Brain microvascular endothelial cell (primary cell): ENCODE data around the gene KIAA1586.
"Not testable (repeated sequence)": the region's sequence is repeated elsewhere in the genome, so short reads cannot be mapped to it uniquely, and the experiment has no call there.

Experiments
- DNase-seq: peaks from one replicate; pipeline ENCODE4 v3.0.0-alpha.2; 2020
- H3K27ac ChIP-seq: fragments of 250-450 bp; sonication (Bioruptor Pico); 2 replicates; pipeline ENCODE4 v1.5.1; 2020; ENCODE audit warnings: mild to moderate bottlenecking, moderate library complexity
- H3K27me3 ChIP-seq: fragments of 250-450 bp; sonication (Bioruptor Pico); replicated peaks from 2 replicates; pipeline ENCODE4 v1.5.1; 2020; ENCODE audit warnings: mild to moderate bottlenecking
- H3K36me3 ChIP-seq: fragments of 250-450 bp; sonication (Bioruptor Pico); replicated peaks from 2 replicates; pipeline ENCODE4 v1.5.1; 2020; ENCODE audit warnings: mild to moderate bottlenecking
- H3K4me3 ChIP-seq: 2 replicates; pipeline ENCODE4 v1.5.1; 2011; ENCODE audit warnings: low read depth, mild to moderate bottlenecking, control low read depth, low read length, moderate library complexity
- in situ Hi-C: cut with HindIII; loops from 2 replicates; pipeline ENCODE4 v1.10.0; 2017; ENCODE audit warnings: low sequenced_read_pairs, low pct_ligation_motif_present
- TF ChIP-seq, protein P1 (sequence below): IDR thresholded peaks from 2 replicates; pipeline ENCODE4 v1.5.1; 2011; ENCODE audit warnings: low read depth, mild to moderate bottlenecking, moderate library complexity, low read length, control low read depth, inconsistent platforms; ENCODE audit errors: missing control alignments

KIAA1586 gene, protein sequence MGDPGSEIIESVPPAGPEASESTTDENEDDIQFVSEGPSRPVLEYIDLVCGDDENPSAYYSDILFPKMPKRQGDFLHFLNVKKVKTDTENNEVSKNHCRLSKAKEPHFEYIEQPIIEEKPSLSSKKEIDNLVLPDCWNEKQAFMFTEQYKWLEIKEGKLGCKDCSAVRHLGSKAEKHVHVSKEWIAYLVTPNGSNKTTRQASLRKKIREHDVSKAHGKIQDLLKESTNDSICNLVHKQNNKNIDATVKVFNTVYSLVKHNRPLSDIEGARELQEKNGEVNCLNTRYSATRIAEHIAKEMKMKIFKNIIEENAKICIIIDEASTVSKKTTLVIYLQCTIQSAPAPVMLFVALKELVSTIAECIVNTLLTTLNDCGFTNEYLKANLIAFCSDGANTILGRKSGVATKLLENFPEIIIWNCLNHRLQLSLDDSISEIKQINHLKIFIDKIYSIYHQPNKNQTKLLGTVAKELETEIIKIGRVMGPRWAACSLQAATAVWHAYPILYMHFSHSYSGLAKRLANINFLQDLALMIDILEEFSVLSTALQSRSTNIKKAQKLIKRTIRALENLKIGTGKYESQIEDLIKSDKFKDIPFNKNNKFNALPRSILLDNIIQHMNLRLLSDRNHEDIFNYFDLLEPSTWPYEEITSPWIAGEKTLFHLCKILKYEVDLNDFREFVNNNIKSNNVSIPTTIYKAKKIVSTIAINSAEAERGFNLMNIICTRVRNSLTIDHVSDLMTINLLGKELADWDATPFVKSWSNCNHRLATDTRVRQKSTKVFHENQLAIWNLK

DNA sequence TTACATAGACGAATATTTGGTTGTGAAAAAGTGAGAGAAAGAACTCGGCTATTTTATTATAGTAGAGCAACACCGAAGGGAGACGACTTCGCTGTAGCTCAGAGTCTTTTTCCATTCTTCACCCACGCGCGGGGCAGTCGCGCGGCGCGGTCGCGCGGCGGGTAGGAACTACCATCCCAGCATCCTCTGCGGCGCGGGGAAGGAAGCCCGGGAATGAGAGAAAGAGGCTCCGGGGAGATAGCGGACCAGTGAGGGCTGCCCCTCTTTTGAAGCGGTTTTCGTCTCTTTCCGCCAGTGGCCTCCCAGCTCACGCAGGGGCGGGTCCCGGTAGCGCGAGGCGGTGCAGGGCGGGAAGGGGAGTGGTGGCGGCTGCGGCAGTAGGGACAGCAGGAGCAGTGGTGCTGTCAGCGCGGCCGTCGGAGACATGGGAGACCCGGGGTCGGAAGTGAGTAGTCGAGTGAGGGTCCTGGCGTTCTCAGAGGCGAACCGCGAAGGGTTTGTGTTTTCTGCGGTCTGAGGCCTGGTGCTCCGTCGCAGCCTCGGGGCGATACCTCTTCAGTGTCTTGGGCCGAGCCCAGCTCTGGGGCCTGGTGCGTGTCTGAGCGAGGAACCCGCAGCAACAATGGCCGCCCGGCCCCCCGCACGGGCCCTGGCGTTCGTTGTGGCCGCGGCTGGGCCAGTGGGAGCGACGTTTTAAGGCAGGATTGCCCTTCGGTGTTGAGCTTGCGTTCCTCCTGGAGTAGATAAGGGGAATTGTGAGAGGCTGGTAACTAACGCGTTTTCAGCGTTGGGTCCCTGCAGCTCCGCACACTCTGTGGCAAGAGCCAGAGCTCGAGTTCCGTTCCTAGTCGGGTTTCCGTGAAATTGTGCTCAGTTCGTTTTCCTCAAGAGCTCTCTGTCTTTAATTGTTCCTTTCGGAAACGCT, at the start of gene KIAA1586:
TSS of gene KIAA1586 (plus strand) at position 362 of the 925 bp plus-strand sequence. CDS start at position 425, 63 bp downstream.
- H3K36me3 ChIP-seq, H3K27me3 ChIP-seq, in situ Hi-C loops: not testable (repeated sequence)
- peak; percentile 84 for DNase-seq
- H3K4me3 ChIP-seq, result peak within 1 kb of the TSS; percentile 63
- H3K27ac ChIP-seq, result peak within 1 kb of the TSS; percentile 80

GRCh38 chr6:56999049-56999448, 47.4 kb upstream of the KIAA1586 start:
- TF ChIP-seq, protein P1, sequence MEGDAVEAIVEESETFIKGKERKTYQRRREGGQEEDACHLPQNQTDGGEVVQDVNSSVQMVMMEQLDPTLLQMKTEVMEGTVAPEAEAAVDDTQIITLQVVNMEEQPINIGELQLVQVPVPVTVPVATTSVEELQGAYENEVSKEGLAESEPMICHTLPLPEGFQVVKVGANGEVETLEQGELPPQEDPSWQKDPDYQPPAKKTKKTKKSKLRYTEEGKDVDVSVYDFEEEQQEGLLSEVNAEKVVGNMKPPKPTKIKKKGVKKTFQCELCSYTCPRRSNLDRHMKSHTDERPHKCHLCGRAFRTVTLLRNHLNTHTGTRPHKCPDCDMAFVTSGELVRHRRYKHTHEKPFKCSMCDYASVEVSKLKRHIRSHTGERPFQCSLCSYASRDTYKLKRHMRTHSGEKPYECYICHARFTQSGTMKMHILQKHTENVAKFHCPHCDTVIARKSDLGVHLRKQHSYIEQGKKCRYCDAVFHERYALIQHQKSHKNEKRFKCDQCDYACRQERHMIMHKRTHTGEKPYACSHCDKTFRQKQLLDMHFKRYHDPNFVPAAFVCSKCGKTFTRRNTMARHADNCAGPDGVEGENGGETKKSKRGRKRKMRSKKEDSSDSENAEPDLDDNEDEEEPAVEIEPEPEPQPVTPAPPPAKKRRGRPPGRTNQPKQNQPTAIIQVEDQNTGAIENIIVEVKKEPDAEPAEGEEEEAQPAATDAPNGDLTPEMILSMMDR, result no peak
- Histone ChIP-seq H3K4me3 (no peak overlapping the region), H3K27ac (no peak overlapping the region), H3K27me3 (no peaks in the 10 kb centered on the region), H3K36me3 (no peaks in the 10 kb centered on the region)
- in situ Hi-C loops, result no loop called here
- DNase-seq, result no peak

- H3K36me3 ChIP-seq, in situ Hi-C loops, H3K27me3 ChIP-seq, H3K27ac ChIP-seq, DNase-seq, H3K4me3 ChIP-seq: not testable (repeated sequence)
Measured at GRCh38 chr6:56999748-57000147, 46.7 kb upstream of the KIAA1586 start.

DNA sequence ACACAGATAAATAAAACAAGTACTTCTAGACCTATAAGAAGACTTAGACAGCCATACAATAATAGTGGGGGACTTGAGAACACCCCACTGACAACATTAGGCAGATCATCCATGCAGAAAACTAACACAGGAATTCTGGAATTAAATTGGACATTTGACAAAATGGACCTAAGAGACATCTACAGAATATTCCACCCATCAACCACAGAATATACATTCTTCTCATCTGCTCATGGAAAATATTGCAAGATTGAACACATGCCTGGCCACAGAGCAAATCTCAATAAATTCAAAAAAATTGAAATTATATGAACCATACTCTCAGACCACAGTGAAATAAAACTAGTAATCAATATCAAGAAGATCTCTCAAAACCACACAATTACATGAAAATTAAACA, 44.3 kb upstream of the KIAA1586 start:
- Histone ChIP-seq H3K27me3 (no peaks in the 10 kb centered on the region), H3K36me3 (no peaks in the 10 kb centered on the region), H3K4me3 (no peak overlapping the region), H3K27ac (no peak overlapping the region)
- in situ Hi-C loops, result no loop called here
- no peak for DNase-seq
- TF ChIP-seq, protein P1, result no peak

DNA sequence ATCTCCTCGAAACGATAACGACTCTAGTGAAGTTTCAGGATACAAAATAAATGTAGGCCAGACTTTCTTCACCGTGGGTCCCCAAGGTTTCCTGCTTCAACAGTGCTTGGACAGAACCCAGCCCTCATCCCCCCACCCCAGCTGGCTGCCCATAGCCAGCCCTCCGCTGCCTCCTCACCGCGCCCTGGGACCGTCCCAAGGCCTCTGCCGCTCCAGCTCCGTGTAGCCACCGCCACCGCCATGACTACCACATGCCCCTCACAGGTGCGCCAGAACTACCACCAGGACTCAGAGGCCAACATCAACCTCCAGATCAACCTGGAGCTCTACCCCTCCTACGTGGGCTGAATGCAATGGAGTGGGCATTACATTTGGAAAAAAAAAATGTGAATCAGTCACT, 42.2 kb upstream of the KIAA1586 start:
- H3K27me3 ChIP-seq, result no peaks in the 10 kb centered on the region
- H3K4me3 ChIP-seq, result no peak overlapping the region
- no peak overlapping the region for H3K27ac ChIP-seq
- no peaks in the 10 kb centered on the region for H3K36me3 ChIP-seq
- TF ChIP-seq, protein P1, result no peak
- DNase-seq, result no peak
- in situ Hi-C loops, result no loop called here

DNA sequence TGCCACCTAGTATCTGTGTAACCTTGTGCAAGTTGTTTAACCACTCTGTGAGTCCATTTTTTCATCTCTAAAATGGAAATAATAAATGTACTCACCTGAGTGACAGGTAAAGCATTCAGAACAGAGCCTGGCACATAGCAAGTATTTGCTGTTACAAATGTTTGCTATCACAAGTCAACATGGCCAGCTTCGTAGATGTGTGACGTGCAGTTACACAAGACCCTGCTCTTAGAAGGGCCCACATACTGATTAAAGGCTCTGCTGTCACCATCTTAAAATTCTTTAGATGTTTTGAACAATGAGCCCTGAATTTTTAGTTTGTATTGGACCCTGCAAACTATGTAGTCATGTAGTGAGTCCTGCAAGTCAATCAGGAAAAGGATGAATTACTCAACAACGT, 40.4 kb upstream of the KIAA1586 start:
- Histone ChIP-seq H3K36me3 (no peaks in the 10 kb centered on the region), H3K27me3 (no peaks in the 10 kb centered on the region), H3K27ac (no peak overlapping the region), H3K4me3 (no peak overlapping the region)
- TF ChIP-seq, protein P1, result no peak
- no peak for DNase-seq
- in situ Hi-C loops, result no loop called here

DNA sequence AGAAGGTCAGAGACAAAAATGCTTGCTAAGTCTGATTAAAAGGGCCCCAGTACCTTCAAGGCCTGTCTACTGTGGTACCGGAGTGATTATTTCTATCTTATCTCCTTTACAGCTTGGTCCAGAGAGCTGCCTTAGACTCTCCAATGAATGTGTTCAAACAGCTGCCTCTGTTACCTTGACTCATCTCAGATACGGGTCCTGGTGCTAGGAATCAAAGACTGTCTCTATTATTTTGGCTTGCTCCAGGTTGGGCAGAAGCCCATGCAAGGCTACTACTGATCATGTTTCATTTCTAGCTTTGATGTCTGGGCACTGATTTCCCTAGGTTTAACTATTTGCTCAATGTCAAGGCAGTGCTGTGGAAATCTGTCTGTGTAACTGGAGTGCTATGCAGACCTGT, 38.4 kb upstream of the KIAA1586 start:
- H3K36me3 ChIP-seq, H3K27me3 ChIP-seq, H3K4me3 ChIP-seq, DNase-seq, in situ Hi-C loops, H3K27ac ChIP-seq: not testable (repeated sequence)
